Measurements from ENCODE around the gene PAX4.

Gene PAX4

DNA sequence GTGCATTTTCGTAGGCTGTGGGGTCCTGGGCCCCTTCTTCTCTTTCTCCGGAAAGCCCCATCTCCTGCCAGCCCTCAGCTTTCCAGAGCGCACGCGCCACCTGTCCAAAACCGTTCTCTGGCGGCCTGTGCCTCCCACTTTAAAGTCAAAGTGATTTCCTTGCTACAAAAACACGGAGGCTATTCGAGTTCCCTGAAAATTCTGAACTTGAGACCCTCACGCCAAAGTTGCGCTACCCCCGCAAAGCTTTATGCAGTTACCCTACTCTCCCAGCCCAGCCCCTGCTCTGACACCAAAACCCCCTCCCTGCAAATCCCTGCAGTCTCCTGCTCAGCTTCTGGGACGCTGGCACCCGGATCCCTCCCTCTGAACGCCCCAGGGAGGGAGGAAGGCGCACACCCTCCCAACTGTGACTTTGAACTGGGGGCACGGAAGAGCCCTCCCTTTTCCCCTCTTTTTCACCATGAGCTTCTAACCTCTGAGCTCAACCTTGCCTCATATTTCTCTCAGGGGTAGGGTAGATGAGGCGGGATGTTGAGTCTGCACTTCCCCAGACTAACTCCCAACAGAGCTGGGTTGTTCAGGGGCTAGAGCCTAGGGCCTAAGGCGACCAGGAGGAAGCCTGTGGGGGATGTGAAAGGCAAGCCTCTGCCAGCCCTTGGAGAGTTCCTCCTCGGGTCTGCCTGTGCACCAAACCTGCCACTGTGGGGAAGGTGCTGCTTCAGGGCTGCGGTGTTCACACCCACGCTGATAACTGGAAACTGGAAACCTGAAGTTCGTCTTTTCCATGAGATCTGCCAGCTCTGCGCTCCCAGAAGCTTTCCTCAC, 2.7 kb upstream of the PAX4 start:
- Histone ChIP-seq H3K4me2 (ENCODE audit: low read depth, low read length, poor library complexity, severe bottlenecking) (no peak overlapping the region), H3K9me2 (replicated peaks; ENCODE audit: low read depth, low read length) (no peaks in the 10 kb centered on the region), H4K20me1 (ENCODE audit: insufficient read depth, low read length, poor library complexity, severe bottlenecking) (no peaks in the 10 kb centered on the region), H3K36me3 (ENCODE audit: insufficient read depth, low read length) (no peaks in the 10 kb centered on the region), H3K4me3 (ENCODE audit: low read length, poor library complexity, severe bottlenecking) (no peak overlapping the region), H3K27me3 (ENCODE audit: insufficient read depth, low read length, poor library complexity, severe bottlenecking) (peaks cover 29% of the 10 kb centered on the region), H3F3A (ENCODE audit: low read depth) (no peaks in the 10 kb centered on the region), H2AFZ (ENCODE audit: low read length) (no peak overlapping the region), H3K9ac (ENCODE audit: low read depth, low read length, poor library complexity, severe bottlenecking) (no peak overlapping the region), H3K79me2 (ENCODE audit: insufficient read depth, low read length) (no peaks in the 10 kb centered on the region), H3K4me1 (ENCODE audit: insufficient read depth, low read length, poor library complexity, severe bottlenecking) (no peaks in the 10 kb centered on the region), H3K9me3 (ENCODE audit: insufficient read depth, low read depth, low read length) (no peaks in the 10 kb centered on the region)
- TF ChIP-seq EZH2phosphoT487 (IDR thresholded peaks at IDR 0.05; ENCODE audit: borderline replicate concordance): no peak
- TF ChIP-seq, protein P1, sequence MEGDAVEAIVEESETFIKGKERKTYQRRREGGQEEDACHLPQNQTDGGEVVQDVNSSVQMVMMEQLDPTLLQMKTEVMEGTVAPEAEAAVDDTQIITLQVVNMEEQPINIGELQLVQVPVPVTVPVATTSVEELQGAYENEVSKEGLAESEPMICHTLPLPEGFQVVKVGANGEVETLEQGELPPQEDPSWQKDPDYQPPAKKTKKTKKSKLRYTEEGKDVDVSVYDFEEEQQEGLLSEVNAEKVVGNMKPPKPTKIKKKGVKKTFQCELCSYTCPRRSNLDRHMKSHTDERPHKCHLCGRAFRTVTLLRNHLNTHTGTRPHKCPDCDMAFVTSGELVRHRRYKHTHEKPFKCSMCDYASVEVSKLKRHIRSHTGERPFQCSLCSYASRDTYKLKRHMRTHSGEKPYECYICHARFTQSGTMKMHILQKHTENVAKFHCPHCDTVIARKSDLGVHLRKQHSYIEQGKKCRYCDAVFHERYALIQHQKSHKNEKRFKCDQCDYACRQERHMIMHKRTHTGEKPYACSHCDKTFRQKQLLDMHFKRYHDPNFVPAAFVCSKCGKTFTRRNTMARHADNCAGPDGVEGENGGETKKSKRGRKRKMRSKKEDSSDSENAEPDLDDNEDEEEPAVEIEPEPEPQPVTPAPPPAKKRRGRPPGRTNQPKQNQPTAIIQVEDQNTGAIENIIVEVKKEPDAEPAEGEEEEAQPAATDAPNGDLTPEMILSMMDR (conservative IDR thresholded peaks at IDR 0.05; ENCODE audit: low read length): no peak

GRCh38 chr7:127619681-127620405, 1.9 kb upstream of the PAX4 start:
- TF ChIP-seq, protein P1 (conservative IDR thresholded peaks at IDR 0.05; ENCODE audit: low read length): no peak
- TF ChIP-seq EZH2phosphoT487 (IDR thresholded peaks at IDR 0.05; ENCODE audit: borderline replicate concordance): no peak
- H3K4me3 ChIP-seq (ENCODE audit: low read length, poor library complexity, severe bottlenecking): no peak overlapping the region

DNA sequence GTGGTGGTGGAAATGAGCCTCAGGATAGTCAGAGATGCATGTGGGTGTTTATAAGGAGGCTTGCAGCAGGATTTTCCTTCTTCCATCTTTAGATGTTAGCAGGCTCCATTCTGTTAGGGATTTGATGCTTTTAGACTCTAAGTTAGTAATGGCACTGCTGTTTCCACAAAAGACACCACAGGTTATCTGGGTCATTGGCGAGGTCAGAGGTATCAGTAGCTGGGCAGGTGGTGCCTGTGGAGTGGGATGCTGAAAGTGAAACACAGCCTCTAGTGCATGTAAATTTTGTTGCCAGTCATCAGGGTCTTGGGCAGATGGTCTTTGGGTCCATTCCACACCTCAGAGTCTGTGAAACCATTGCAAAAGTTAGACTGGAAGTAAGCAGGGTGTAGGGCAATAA, 833 bp upstream of the PAX4 start:
- H3K79me2 ChIP-seq (ENCODE audit: insufficient read depth, low read length): no peaks in the 10 kb centered on the region
- H3K4me2 ChIP-seq (ENCODE audit: low read depth, low read length, poor library complexity, severe bottlenecking): no peak overlapping the region
- H3K4me1 ChIP-seq (ENCODE audit: insufficient read depth, low read length, poor library complexity, severe bottlenecking): no peaks in the 10 kb centered on the region
- H4K20me1 ChIP-seq (ENCODE audit: insufficient read depth, low read length, poor library complexity, severe bottlenecking): no peaks in the 10 kb centered on the region
- TF ChIP-seq EZH2phosphoT487 (IDR thresholded peaks at IDR 0.05; ENCODE audit: borderline replicate concordance): no peak
- TF ChIP-seq, protein P1 (conservative IDR thresholded peaks at IDR 0.05; ENCODE audit: low read length): no peak
- H2AFZ ChIP-seq (ENCODE audit: low read length): no peak overlapping the region
- H3K9ac ChIP-seq (ENCODE audit: low read depth, low read length, poor library complexity, severe bottlenecking): no peak overlapping the region
- H3K36me3 ChIP-seq (ENCODE audit: insufficient read depth, low read length): no peaks in the 10 kb centered on the region
- peaks cover 29% of the 10 kb centered on the region for H3K27me3 ChIP-seq (ENCODE audit: insufficient read depth, low read length, poor library complexity, severe bottlenecking)
- H3K4me3 ChIP-seq (ENCODE audit: low read length, poor library complexity, severe bottlenecking): no peak overlapping the region
- no peaks in the 10 kb centered on the region for H3K9me2 ChIP-seq (replicated peaks; ENCODE audit: low read depth, low read length)
- no peaks in the 10 kb centered on the region for H3K9me3 ChIP-seq (ENCODE audit: insufficient read depth, low read depth, low read length)
- no peaks in the 10 kb centered on the region for H3F3A ChIP-seq (ENCODE audit: low read depth)

More at GRCh38 chr7:127619681-127620405, 1.9 kb upstream of the PAX4 start:
- no peaks in the 10 kb centered on the region for H3K4me1 ChIP-seq (ENCODE audit: insufficient read depth, low read length, poor library complexity, severe bottlenecking)
- H3K27me3 ChIP-seq (ENCODE audit: insufficient read depth, low read length, poor library complexity, severe bottlenecking): peaks cover 29% of the 10 kb centered on the region
- H3K9me3 ChIP-seq (ENCODE audit: insufficient read depth, low read depth, low read length): no peaks in the 10 kb centered on the region
- no peaks in the 10 kb centered on the region for H4K20me1 ChIP-seq (ENCODE audit: insufficient read depth, low read length, poor library complexity, severe bottlenecking)
- no peak overlapping the region for H3K4me2 ChIP-seq (ENCODE audit: low read depth, low read length, poor library complexity, severe bottlenecking)
- no peaks in the 10 kb centered on the region for H3F3A ChIP-seq (ENCODE audit: low read depth)
- no peaks in the 10 kb centered on the region for H3K79me2 ChIP-seq (ENCODE audit: insufficient read depth, low read length)
- H3K9ac ChIP-seq (ENCODE audit: low read depth, low read length, poor library complexity, severe bottlenecking): no peak overlapping the region
- H2AFZ ChIP-seq (ENCODE audit: low read length): no peak overlapping the region
- H3K9me2 ChIP-seq (replicated peaks; ENCODE audit: low read depth, low read length): no peaks in the 10 kb centered on the region
- no peaks in the 10 kb centered on the region for H3K36me3 ChIP-seq (ENCODE audit: insufficient read depth, low read length)
